Transverse colon (tissue), 3 donors: ENCODE measurements around the gene CEACAM19.

Source experiments
- POLR2A ChIP-seq: fragments of 450-650 bp; IDR thresholded peaks from one replicate; pipeline ENCODE4 v1.6.1; 2016; ENCODE audit warnings: antibody characterized with exemption, mild to moderate bottlenecking, moderate library complexity
- TF ChIP-seq, protein P1 (sequence below), 5 experiments: fragments of 200-600 bp in 3 of 5; fragments of 450-650 bp in 2 of 5; sonication (generic) in 3 of 5; IDR thresholded peaks; 1 replicate in 2 of 5; 2 replicates in 3 of 5; pipeline ENCODE4 v1.5.1; 2016 to 2017; ENCODE audit warnings: antibody characterized with exemption in 5 of 5, inconsistent platforms in 3 of 5, mild to moderate bottlenecking in 2 of 5, moderate library complexity in 1 of 5

- TF ChIP-seq, protein P1, sequence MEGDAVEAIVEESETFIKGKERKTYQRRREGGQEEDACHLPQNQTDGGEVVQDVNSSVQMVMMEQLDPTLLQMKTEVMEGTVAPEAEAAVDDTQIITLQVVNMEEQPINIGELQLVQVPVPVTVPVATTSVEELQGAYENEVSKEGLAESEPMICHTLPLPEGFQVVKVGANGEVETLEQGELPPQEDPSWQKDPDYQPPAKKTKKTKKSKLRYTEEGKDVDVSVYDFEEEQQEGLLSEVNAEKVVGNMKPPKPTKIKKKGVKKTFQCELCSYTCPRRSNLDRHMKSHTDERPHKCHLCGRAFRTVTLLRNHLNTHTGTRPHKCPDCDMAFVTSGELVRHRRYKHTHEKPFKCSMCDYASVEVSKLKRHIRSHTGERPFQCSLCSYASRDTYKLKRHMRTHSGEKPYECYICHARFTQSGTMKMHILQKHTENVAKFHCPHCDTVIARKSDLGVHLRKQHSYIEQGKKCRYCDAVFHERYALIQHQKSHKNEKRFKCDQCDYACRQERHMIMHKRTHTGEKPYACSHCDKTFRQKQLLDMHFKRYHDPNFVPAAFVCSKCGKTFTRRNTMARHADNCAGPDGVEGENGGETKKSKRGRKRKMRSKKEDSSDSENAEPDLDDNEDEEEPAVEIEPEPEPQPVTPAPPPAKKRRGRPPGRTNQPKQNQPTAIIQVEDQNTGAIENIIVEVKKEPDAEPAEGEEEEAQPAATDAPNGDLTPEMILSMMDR (IDR thresholded peaks at IDR 0.05), result no peak
- no peak for TF ChIP-seq POLR2A
Measured at GRCh38 chr19:44673510-44673909, 2.2 kb downstream of the CEACAM19 start.
